Stimulated activated memory B cell treated with anti-CD40 and anti-IgM and Interleukin-4, amounts not matched to agents 10 μg/mL and 1 μg/mL and 100 μg/mL, for 72 hours (primary cell): Measurements from ENCODE around the gene BBS7.
A peak's percentile ranks its signal among the peaks of the same experiment; 100 is the strongest.

ENCODE experiments used
- ATAC-seq: fragments of 150-1000 bp; cut with Tn5 transposase; 2 replicates; pipeline ENCODE4 v1.10.0; 2021
- H3K27ac Mint-ChIP-seq: one replicate; pipeline ENCODE4 v1.8.0; 2022; ENCODE audit warnings: mild to moderate bottlenecking, mixed read lengths
- H3K27me3 Mint-ChIP-seq: one replicate; pipeline ENCODE4 v1.8.0; 2022; ENCODE audit warnings: mixed read lengths
- H3K36me3 Mint-ChIP-seq: one replicate; pipeline ENCODE4 v1.8.0; 2022; ENCODE audit warnings: mixed read lengths
- H3K4me1 Mint-ChIP-seq: one replicate; pipeline ENCODE4 v1.8.0; 2022; ENCODE audit warnings: mixed read lengths
- H3K4me3 Mint-ChIP-seq: one replicate; pipeline ENCODE4 v1.8.0; 2022; ENCODE audit warnings: mild to moderate bottlenecking, moderate library complexity, mixed read lengths
- H3K9me3 Mint-ChIP-seq: one replicate; pipeline ENCODE4 v1.8.0; 2022; ENCODE audit warnings: mixed read lengths

Gene BBS7

DNA sequence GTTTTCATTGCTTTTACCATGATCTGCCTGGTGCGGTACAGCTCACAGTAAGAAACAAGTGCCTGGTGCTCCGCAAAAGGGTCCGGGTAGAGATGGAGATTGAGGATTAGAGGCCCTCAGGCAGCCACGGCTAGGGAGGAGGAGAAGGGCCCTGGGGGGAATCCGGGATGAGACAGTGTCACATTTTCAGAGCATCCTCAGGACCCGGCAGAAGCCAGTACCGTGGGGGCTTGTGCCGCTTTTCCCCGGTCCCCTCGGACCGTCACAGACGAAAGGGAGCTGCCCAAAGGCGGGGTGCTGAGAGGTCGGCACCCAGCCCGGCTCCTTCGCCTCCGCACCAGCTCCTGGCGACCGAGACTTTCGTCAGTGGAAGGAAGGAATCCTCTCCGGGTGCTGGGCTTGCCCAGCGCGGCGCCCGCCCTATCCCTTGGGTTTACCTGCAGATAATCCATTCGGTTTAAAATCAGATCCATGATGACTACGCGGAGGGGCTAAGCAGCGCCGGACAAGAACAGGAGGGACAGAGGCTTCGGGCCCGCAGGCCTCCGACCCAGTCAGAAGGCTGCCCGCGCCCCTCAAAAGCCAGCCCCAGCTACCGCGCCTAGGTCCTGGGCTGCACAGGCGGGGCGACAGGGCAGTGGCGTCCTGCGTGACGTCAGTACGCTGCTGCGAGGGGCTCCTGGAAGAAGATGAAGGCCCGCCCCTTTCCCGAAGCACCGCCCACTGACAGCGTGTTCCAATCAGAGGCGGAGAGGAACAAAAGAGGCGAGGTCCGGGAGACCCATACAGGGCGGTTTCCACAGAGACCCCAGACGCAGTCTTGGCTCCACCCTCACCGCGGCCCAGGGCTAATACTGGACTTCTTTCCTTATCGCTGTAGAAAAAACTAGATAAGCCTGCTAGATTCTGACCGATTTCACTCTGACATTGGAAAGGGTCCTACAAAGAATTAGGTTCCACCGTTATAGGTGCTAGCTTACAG is at the start of gene BBS7:
BBS7 (minus strand) TSS at position 634 of the 982 bp plus-strand sequence; CDS start at position 473, 161 bp downstream.
- Mint-ChIP-seq H3K27ac (peak within 1 kb of the TSS; percentile 78), H3K4me3 (peak within 1 kb of the TSS; percentile 86)

DNA sequence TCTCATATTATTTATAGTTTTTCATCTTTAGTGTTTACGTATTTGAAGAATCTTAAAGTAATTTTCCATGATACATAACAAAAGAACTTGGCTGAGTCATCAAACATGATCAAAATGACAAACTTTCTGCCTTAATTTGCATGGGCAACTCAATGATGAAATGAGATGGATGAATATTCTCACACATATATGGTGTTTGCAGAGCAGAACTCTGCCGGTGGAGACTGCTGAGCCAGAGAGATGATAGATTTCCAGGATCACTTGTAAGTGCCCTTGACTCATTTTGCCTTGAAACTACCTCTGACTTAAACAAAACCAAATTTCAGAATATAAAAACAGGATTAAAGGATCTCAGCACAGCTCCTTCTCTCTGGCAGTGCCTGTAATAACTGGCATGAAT is 43.4 kb upstream of the BBS7 start:
- H3K36me3 Mint-ChIP-seq = no peaks in the 10 kb centered on the region
- no peaks in the 10 kb centered on the region for H3K27me3 Mint-ChIP-seq
- ATAC-seq = no peak
- no peak overlapping the region for H3K27ac Mint-ChIP-seq
- no peaks in the 10 kb centered on the region for H3K9me3 Mint-ChIP-seq
- no peak overlapping the region for H3K4me3 Mint-ChIP-seq
- H3K4me1 Mint-ChIP-seq = no peaks in the 10 kb centered on the region

More for the DNA sequence above, at the start of gene BBS7:
- Mint-ChIP-seq H3K36me3 (peaks cover 19% of the 10 kb centered on the region), H3K4me1 (peaks cover 17% of the 10 kb centered on the region), H3K9me3 (no peaks in the 10 kb centered on the region), H3K27me3 (peaks cover 14% of the 10 kb centered on the region)
- peak; percentile 100 for ATAC-seq

DNA sequence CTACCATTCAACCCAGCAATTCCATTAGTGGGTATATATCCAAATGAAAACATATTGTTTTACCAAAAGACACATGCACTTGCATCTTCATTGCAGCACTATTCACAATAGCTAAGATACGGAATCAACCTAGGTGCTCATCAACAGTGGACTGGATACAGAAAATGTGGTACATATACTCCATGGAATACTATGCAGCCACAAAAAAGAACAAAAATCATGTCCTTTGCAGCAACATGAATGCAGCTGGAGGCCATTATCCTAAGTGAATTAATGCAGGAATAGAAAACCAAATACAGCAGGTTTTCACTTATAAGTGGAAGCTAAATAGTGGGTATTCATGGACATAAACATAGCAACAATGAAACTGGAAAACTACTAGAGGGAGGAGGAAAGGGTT is 38.1 kb upstream of the BBS7 start:
- H3K27me3 Mint-ChIP-seq = no peaks in the 10 kb centered on the region
- no peak overlapping the region for H3K4me3 Mint-ChIP-seq
- no peak overlapping the region for H3K27ac Mint-ChIP-seq
- H3K9me3 Mint-ChIP-seq = no peaks in the 10 kb centered on the region
- ATAC-seq = no peak
- no peaks in the 10 kb centered on the region for H3K36me3 Mint-ChIP-seq
- no peaks in the 10 kb centered on the region for H3K4me1 Mint-ChIP-seq

- H3K36me3 Mint-ChIP-seq = no peaks in the 10 kb centered on the region
- no peaks in the 10 kb centered on the region for H3K9me3 Mint-ChIP-seq
- peak; percentile 73 for ATAC-seq
- peaks cover 7% of the 10 kb centered on the region for H3K4me1 Mint-ChIP-seq
- no peak overlapping the region for H3K27ac Mint-ChIP-seq
- H3K27me3 Mint-ChIP-seq = no peaks in the 10 kb centered on the region
- no peak overlapping the region for H3K4me3 Mint-ChIP-seq
These were observed 30.1 kb upstream of the BBS7 start for GRCh38 chr4:121900132-121900983.

DNA sequence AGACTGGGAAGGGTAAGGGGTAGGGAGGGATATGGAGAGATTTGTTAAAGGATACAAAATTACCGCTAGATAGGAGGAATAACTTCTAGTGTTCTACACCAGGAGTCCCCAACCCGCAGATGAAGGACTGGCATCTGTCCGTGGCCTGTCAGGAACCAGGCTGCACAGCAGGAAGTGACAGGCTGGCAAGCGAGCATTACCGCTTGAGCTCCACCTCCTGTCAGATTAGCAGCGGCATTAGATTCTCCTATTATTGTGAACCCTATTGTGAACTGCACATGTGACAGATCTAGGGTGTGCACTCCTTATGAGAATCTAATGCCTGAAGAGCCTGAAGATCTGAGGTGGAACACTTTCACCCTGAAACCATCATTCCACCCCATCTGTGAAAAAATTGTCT is 27.9 kb upstream of the BBS7 start:
- no peak overlapping the region for H3K4me3 Mint-ChIP-seq
- peak overlapping the region; percentile 32 for H3K27ac Mint-ChIP-seq
- H3K27me3 Mint-ChIP-seq = no peaks in the 10 kb centered on the region
- H3K4me1 Mint-ChIP-seq = peaks cover 7% of the 10 kb centered on the region
- no peaks in the 10 kb centered on the region for H3K36me3 Mint-ChIP-seq
- ATAC-seq = peak; percentile 67
- H3K9me3 Mint-ChIP-seq = no peaks in the 10 kb centered on the region

GRCh38 chr4:121888134-121888533 is 17.9 kb upstream of the BBS7 start:
- H3K27me3 Mint-ChIP-seq = peaks cover 25% of the 10 kb centered on the region
- no peak overlapping the region for H3K4me3 Mint-ChIP-seq
- H3K36me3 Mint-ChIP-seq = no peaks in the 10 kb centered on the region
- no peaks in the 10 kb centered on the region for H3K9me3 Mint-ChIP-seq
- peaks cover 7% of the 10 kb centered on the region for H3K4me1 Mint-ChIP-seq
- no peak for ATAC-seq
- H3K27ac Mint-ChIP-seq = no peak overlapping the region

DNA sequence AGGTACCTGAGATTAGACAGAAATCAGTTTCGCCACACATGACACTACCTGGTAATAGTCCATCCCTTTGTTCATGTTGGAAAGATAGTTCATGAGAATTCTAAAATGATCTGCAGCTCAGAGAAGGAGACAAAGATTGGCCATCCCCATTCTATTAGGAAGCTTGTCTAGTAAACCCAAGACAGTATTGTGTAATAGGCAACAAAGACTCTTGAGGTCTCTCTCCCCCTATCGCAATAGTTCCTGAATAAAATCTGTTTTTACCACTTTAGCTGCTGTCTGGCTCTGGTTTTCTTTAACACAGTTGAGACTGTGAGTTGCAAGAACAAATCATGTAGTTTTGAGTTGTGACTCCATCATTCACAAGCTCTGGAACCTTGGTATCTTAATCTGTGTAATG is 14.8 kb upstream of the BBS7 start:
- H3K9me3 Mint-ChIP-seq = no peaks in the 10 kb centered on the region
- peaks cover 44% of the 10 kb centered on the region for H3K27me3 Mint-ChIP-seq
- no peaks in the 10 kb centered on the region for H3K36me3 Mint-ChIP-seq
- H3K4me3 Mint-ChIP-seq = no peak overlapping the region
- ATAC-seq = no peak
- H3K4me1 Mint-ChIP-seq = peaks cover 7% of the 10 kb centered on the region
- H3K27ac Mint-ChIP-seq = no peak overlapping the region

DNA sequence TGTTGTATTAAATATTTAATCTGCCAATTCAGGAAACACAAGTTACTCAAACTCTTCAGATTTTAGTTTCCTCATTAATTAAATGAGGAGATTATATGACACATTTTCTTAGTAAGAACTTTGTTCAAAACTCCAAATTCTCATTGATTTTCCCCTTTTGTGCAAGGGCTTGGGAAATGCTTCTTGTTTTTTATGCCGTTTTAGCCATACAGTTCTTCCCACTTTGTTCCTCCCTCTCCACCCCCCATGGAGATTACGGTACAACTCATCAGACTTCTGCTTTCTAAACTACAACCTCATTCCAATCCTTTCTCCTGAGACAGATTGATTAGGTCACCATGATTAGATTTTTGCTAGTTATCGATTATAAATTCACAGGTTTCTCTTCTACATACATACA is 10.9 kb upstream of the BBS7 start:
- no peaks in the 10 kb centered on the region for H3K36me3 Mint-ChIP-seq
- H3K9me3 Mint-ChIP-seq = no peaks in the 10 kb centered on the region
- no peaks in the 10 kb centered on the region for H3K4me1 Mint-ChIP-seq
- peaks cover 43% of the 10 kb centered on the region for H3K27me3 Mint-ChIP-seq
- no peak for ATAC-seq
- H3K4me3 Mint-ChIP-seq = no peak overlapping the region
- no peak overlapping the region for H3K27ac Mint-ChIP-seq

DNA sequence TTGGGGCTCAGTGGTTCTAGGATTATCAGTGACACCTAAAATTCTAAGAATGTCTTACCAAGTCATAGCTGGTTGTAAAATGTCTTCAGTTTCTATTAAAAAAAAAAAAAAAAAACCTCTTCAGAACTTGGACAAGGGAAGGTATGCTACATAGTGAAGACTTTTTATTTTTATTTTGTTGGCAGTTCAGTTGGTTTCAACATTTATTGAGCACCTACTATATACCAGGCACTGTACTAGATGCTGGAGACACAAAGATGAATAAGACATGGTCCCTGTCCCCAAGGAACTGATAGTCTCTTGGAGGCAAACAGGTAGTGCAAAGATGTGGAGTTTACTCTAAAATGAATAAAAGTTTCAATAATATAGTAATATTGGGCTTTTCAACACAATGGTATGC is 8.9 kb upstream of the BBS7 start:
- ATAC-seq = no peak

GRCh38 chr4:121877041-121877773 is 6.9 kb upstream of the BBS7 start:
- Mint-ChIP-seq H3K4me3 (no peak overlapping the region), H3K36me3 (no peaks in the 10 kb centered on the region)

More for the DNA sequence above, 8.9 kb upstream of the BBS7 start:
- Mint-ChIP-seq H3K4me3 (no peak overlapping the region), H3K36me3 (no peaks in the 10 kb centered on the region), H3K9me3 (no peaks in the 10 kb centered on the region), H3K27me3 (peaks cover 50% of the 10 kb centered on the region), H3K4me1 (no peaks in the 10 kb centered on the region), H3K27ac (no peak overlapping the region)

GRCh38 chr4:121876070-121876469 is 5.8 kb upstream of the BBS7 start:
- Mint-ChIP-seq H3K4me3 (no peak overlapping the region), H3K9me3 (no peaks in the 10 kb centered on the region), H3K36me3 (no peaks in the 10 kb centered on the region), H3K27ac (no peak overlapping the region), H3K27me3 (peaks cover 35% of the 10 kb centered on the region), H3K4me1 (peaks cover 1% of the 10 kb centered on the region)
- no peak for ATAC-seq

More at GRCh38 chr4:121877041-121877773, 6.9 kb upstream of the BBS7 start:
- Mint-ChIP-seq H3K9me3 (no peaks in the 10 kb centered on the region), H3K27ac (no peak overlapping the region), H3K27me3 (peaks cover 44% of the 10 kb centered on the region), H3K4me1 (no peaks in the 10 kb centered on the region)
- ATAC-seq = no peak

DNA sequence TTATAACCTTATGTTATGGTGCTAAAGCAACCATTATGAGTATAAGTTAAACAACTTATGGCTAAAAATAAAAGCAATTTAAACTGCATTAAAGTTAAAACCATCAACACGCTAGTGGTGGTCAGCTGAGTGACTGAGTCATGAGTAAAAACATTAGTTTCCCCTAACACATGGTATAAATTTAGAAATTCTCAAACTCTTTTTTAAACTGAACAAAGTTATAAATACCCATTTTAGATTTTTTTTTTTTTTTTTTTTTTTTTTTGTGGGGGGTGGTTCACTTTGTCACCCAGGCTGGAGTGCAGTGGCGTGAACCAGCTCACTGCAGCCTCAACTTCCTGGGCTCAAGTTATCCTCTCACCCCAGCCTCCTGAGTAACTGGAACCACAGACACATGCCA is 5.4 kb upstream of the BBS7 start:
- H3K27me3 Mint-ChIP-seq = peaks cover 32% of the 10 kb centered on the region
- no peak overlapping the region for H3K27ac Mint-ChIP-seq

GRCh38 chr4:121873604-121874003 is 3.3 kb upstream of the BBS7 start:
- Mint-ChIP-seq H3K9me3 (no peaks in the 10 kb centered on the region), H3K4me1 (peaks cover 16% of the 10 kb centered on the region), H3K36me3 (no peaks in the 10 kb centered on the region), H3K27ac (no peak overlapping the region), H3K4me3 (no peak overlapping the region), H3K27me3 (peaks cover 23% of the 10 kb centered on the region)
- no peak for ATAC-seq

More for the DNA sequence above, 5.4 kb upstream of the BBS7 start:
- Mint-ChIP-seq H3K9me3 (no peaks in the 10 kb centered on the region), H3K36me3 (no peaks in the 10 kb centered on the region), H3K4me3 (no peak overlapping the region), H3K4me1 (peaks cover 5% of the 10 kb centered on the region)
- ATAC-seq = no peak

- H3K4me1 Mint-ChIP-seq = peaks cover 3% of the 10 kb centered on the region
- H3K27me3 Mint-ChIP-seq = no peaks in the 10 kb centered on the region
- no peak for ATAC-seq
- no peak overlapping the region for H3K27ac Mint-ChIP-seq
- no peaks in the 10 kb centered on the region for H3K9me3 Mint-ChIP-seq
- H3K4me3 Mint-ChIP-seq = no peak overlapping the region
- H3K36me3 Mint-ChIP-seq = peaks cover 19% of the 10 kb centered on the region
These were observed 6.5 kb downstream of the BBS7 start for GRCh38 chr4:121863799-121864198.

DNA sequence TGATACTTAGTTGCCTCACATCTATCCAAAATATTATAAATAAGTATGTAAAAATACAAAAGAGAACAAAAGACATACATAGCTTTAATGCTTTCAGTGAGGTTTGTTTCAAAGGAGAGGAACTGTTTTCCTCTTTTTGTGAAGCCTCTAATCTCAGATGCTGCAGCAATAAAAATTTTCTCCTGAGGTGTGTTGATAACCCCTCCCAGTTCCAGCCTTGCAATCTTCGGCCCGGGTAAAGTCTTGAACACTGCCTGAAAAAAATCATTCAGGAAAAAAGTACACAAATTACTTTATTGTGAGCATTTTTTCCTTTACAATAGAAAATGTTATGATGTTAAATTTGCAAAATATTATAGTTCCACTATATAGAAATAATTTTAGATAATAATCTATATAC is 8.8 kb downstream of the BBS7 start:
- Mint-ChIP-seq H3K9me3 (no peaks in the 10 kb centered on the region), H3K4me1 (no peaks in the 10 kb centered on the region)
- no peak for ATAC-seq

More for the DNA sequence above, 8.8 kb downstream of the BBS7 start:
- Mint-ChIP-seq H3K27me3 (no peaks in the 10 kb centered on the region), H3K27ac (no peak overlapping the region), H3K36me3 (peaks cover 19% of the 10 kb centered on the region), H3K4me3 (no peak overlapping the region)
